GOT3 (cell line): Measurements from ENCODE around the gene PRICKLE3.
A peak's percentile ranks its signal among the peaks of the same experiment; 100 is the strongest.
"Not testable (repeated sequence)": the region's sequence is repeated elsewhere in the genome, so short reads cannot be mapped to it uniquely, and the experiment has no call there.

Experiments
- DNase-seq: peaks from one replicate; lab custom pipeline; 2025; ENCODE audit warnings: mixed read lengths; lab: John Stamatoyannopoulos, UW

Gene PRICKLE3

DNA sequence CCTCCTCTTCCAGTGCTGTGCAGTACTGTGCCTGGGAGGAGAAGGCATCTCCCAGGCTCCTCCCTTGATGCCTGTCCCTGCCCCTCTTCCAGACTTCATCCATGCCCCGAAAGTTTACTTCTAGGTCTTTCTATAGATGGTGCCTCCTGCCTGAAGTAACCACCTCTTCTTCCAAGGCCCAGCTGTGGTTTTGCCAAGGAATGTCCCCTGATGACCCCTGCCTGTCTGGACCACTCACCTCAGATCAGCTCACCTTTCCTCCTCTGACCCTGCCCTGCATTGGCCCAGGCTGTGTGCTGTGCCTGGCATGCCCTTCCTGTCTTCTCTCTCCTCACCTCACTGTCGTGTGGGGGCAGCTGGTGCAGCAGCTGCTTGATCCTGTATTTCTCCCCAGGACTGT lies 6.8 kb downstream of the PRICKLE3 start:
- no peak for DNase-seq

- no peak for DNase-seq
These were observed 7.6 kb downstream of the PRICKLE3 start for GRCh38 chrX:49178537-49178936.

GRCh38 chrX:49177873-49178480 lies 8.2 kb downstream of the PRICKLE3 start:
- DNase-seq: no peak

GRCh38 chrX:49177338-49177833 lies 8.8 kb downstream of the PRICKLE3 start:
- no peak for DNase-seq

DNA sequence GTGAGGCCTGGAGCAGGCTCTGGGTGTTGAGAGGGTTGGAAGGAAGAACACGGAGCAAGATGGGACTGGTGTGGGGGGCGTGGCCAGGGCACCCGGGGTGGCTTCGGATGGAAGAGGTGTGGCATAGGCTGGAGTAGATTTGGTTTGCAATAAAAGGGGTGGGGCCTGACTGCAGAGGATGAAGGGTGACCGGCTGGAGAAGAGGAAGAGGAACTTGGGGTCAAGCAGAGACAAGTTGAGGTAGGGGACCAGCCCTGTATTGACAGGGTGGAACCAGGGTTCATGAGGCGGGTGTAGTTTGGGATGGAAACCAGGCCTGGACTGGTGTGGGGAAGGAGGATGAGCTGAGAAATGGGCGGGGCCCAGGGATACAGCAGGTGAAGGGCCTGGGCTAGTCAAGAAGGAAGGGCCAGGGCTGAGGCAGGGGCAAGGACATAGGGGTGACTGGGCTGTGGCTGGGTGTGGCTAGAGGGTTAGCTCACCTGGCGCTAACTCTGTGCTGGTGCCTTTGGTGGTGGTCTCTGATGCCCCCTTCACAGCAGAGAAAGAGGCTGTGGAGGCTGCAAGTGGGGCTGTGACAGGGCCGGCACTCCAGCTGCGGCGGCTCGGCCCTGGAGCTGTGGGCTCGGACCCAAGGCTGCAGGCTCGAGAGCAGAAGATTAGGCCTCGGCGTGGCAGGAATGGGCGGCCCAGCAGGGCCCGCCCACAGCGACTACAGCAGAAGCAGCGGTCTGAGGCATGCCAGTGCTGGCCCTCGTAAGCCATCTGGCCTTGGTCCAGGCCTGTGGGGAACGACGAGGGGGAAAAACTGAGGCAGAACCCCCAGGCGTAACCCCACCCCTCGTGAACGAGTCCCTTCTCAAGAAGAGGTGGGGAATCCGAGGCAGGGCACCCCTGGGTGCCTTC lies 9.5 kb downstream of the PRICKLE3 start:
- DNase-seq: no peak

DNA sequence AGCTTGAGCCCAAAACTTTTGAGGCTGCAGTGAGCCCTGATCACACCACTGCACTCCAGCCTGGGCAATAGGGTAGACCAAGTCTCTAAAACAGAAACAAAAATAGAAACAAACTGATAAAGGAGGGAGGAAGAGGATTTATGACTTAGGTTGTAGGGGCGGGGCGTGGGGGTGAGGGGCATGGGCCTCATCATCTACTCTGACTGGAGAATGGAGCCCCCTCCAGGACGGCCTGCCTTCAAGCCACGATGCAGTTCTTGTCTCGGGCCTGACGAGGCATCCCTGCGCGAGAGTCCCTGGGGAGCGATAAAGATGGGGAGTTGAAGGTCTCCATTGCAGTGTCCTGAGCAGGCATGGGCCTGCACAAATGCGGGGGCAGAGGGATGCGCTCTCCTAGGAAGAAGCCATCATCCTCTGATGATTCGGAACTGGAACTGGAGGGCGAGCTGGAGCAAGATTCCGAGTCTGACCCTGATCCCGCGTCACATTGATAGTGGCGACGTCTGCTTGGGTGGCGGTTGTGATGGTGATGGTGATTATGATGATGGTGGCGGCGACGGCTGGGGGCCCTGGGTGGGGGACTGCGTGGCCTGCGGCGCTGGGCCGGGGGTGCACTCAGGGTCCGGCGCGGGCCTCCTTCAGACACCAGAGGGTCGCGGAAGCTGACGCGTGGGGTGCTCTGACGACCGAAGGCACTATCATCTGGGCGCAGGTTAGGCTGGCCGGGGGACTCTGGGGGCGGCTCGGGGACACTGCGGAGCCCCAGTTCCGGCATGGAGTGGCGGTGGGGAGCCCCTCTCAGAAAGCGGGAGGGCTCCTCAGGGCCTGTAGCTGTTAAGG lies 10.5 kb downstream of the PRICKLE3 start:
- DNase-seq: no peak

GRCh38 chrX:49174723-49175122 lies 11.4 kb downstream of the PRICKLE3 start:
- DNase-seq: no peak

- not testable (repeated sequence) for DNase-seq
These were observed 12.6 kb downstream of the PRICKLE3 start for GRCh38 chrX:49173544-49173943.

- no peak for DNase-seq
These were observed 13.8 kb downstream of the PRICKLE3 start for GRCh38 chrX:49172280-49172780.

GRCh38 chrX:49171752-49172279 lies 14.4 kb downstream of the PRICKLE3 start, which contains the start of gene PLP2:
TSS of gene PLP2 (plus strand) at chrX:49171898. CDS start at chrX:49172001, 103 bp downstream.
- peak; percentile 21 for DNase-seq

DNA sequence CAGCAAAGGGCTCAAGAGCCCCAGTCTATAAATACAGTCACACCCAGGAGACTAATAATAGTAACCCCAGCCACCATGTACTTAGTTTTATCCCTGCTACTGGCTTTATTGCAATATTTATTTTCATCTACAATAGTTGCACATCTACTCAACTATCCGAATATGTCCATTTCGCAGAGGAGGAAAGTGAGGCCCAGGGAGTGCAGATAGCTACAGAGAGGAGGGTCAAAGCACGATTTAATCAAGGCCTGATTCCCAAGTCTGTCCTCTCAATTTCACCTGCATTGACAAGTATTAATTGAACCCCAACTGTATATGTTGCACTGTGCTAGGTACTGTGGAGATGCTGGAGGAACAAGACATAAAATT lies 18.4 kb downstream of the PRICKLE3 start:
- DNase-seq: no peak

GRCh38 chrX:49166914-49167739 lies 19.0 kb downstream of the PRICKLE3 start:
- DNase-seq: peak; percentile 7

GRCh38 chrX:49165901-49166881 lies 20.0 kb downstream of the PRICKLE3 start:
- no peak for DNase-seq

- no peak for DNase-seq
These were observed 21.4 kb downstream of the PRICKLE3 start for GRCh38 chrX:49164589-49165360.

DNA sequence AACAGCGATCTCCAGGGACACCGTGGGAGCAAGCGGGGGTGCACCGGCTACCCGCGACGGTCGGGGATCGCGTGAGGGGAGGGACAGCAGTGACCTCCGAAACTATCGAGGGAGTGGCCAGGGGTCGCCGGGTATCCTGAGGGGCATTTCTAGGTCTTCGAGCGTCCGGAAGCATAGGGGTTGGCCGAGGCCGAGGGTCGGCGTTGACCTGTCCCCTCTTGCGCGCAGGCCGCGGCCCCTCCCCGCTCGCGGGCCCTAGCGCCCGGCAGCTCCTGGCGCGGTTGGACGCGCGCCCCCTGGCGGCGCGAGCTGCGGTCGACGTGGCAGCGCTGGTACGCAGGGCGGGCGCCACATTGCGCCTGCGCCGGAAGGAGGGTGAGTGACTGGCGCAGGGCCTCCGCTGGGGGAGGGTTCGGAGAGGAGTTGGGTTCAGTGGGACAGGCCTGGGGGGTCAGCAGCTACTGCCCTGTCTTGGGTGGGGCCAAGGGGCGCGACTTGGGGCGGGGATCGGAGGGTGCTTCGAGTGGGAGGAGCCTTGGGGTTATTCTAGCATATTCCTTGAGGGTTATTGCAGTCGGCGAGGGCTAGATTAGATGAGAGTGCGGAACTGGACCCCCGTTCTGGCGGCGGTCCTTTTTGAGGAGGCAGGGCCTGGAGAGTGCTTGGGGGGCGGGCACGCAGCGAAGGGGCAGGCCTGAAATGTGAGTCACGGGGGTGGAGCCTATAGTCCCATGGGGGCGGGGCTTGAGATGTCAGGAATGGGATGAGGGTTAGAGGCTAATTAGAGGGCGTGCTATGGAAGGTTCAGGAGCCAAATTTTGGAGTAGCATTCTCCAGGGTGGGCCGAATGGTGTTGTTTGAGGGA lies 22.4 kb downstream of the PRICKLE3 start:
- DNase-seq: peak; percentile 39

DNA sequence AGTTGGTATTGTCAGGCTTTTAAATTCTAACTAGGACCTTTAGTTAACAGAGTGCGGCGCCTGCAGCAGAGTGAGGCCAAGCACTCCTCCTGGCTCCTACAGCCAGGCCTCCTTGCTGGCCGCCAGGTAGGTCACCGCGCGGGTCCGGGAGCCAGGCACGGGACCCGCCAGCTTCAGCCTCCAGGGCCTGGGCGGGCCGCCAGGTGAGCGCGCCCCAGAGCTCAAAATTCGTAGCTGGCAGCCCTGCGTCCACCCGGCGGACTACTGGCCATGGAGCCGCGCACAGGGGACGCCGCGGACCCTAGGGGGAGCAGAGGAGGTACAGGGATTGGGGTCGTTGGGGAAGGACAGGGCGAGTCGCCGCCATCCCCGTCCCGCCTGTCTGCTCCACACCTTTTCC lies 23.6 kb downstream of the PRICKLE3 start, which contains the start of gene MAGIX:
Gene MAGIX (plus strand): TSS at position 139 of the 400 bp plus-strand sequence. CDS start 132 bp downstream, at position 271.
- DNase-seq: no peak

DNA sequence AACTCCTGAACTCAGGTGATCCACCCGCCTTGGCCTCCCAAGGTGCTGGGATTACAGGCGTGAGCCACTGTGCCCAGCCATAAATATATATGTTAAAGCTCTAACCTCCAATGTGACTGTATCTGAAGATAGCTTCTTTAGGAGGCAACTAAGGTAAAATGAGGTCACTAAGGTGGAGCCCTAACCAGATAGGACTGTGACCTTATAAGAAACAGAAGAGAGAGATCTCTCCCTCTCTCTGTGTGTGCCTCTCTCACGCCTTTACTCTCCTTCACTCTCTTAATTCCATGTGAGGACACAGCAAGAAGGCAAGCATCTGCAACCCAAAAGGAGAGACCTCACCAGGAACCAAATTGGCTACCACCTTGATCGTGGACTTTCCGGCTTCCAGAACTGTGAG lies 24.5 kb downstream of the PRICKLE3 start:
- DNase-seq: no peak

GRCh38 chrX:49160908-49161307 lies 25.3 kb downstream of the PRICKLE3 start:
- DNase-seq: no peak
